ENCODE results near the gene PIGQ. TPM values are rescaled to one million over a fixed set of nuclear protein-coding genes. Genes with fewer than 3 reads are reported as not detected.

PIGQ gene
- total RNA-seq, 1 experiment from 2014 or later = 16.7 TPM

GRCh38 chr16:625117-625976, 55.6 kb downstream of the PIGQ start:
- DNase-seq (ENCODE audit: extremely low read depth, low read depth) = no peak

GRCh38 chr16:625977-626765, 56.4 kb downstream of the PIGQ start:
- DNase-seq (ENCODE audit: extremely low read depth, low read depth) = no peak

- peak; percentile 30 for DNase-seq (ENCODE audit: extremely low read depth, low read depth)
Observed at GRCh38 chr16:626787-627453, 57.2 kb downstream of the PIGQ start.

GRCh38 chr16:627454-628239, 57.9 kb downstream of the PIGQ start:
- no peak for DNase-seq (ENCODE audit: extremely low read depth, low read depth)

GRCh38 chr16:628321-629061, 58.7 kb downstream of the PIGQ start:
- DNase-seq (ENCODE audit: extremely low read depth, low read depth) = no peak

GRCh38 chr16:629185-629832, 59.5 kb downstream of the PIGQ start:
- DNase-seq (ENCODE audit: extremely low read depth, low read depth) = no peak

GRCh38 chr16:629833-630248, 60.1 kb downstream of the PIGQ start:
- no peak for DNase-seq (ENCODE audit: extremely low read depth, low read depth)

- no peak for DNase-seq (ENCODE audit: extremely low read depth, low read depth)
Observed at GRCh38 chr16:630249-630814, 60.6 kb downstream of the PIGQ start.

GRCh38 chr16:630815-631405, 61.1 kb downstream of the PIGQ start, which contains the start of gene WFIKKN1:
Gene WFIKKN1, plus strand, starts transcription at chr16:630985. Its CDS starts 269 bp downstream, at chr16:631254.
- DNase-seq (ENCODE audit: extremely low read depth, low read depth) = no peak

- DNase-seq (ENCODE audit: extremely low read depth, low read depth) = no peak
Observed at GRCh38 chr16:631808-632358, 62.1 kb downstream of the PIGQ start.

- no peak for DNase-seq (ENCODE audit: extremely low read depth, low read depth)
Observed at GRCh38 chr16:632486-633335, 62.9 kb downstream of the PIGQ start.

GRCh38 chr16:633336-634050, 63.7 kb downstream of the PIGQ start:
- no peak for DNase-seq (ENCODE audit: extremely low read depth, low read depth)
